Measurements from ENCODE around the gene DRAP1. TPM values are rescaled to one million over a fixed set of nuclear protein-coding genes. Genes with fewer than 3 reads are reported as not detected.

DRAP1 gene
- total and polyA plus RNA-seq, 9 of the 15 experiments (the other 6 are each of a cell fraction or from before 2014, with no cell fraction given), result 9.6 to 200 (median 92.9) TPM

DNA sequence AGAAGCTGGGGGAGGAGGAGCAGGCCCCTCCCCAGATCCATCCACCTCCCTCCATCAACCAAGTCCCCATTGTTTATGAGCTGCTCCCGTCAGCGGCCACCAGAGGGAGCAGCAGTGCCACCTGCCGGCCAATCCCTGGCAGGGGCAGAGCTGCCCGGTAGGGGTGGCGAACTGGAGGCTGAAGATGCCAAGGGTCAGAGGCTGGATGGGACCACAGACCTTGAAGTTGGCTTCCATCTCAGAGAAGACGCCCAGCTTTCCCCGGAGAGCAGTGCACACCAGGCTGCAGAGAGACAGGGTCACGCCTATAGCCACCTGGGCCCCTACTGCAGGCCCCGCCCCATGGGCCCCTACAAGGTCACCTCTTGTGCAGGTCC, 34.5 kb upstream of the DRAP1 start (continued):
- TF ChIP-seq, protein P1, sequence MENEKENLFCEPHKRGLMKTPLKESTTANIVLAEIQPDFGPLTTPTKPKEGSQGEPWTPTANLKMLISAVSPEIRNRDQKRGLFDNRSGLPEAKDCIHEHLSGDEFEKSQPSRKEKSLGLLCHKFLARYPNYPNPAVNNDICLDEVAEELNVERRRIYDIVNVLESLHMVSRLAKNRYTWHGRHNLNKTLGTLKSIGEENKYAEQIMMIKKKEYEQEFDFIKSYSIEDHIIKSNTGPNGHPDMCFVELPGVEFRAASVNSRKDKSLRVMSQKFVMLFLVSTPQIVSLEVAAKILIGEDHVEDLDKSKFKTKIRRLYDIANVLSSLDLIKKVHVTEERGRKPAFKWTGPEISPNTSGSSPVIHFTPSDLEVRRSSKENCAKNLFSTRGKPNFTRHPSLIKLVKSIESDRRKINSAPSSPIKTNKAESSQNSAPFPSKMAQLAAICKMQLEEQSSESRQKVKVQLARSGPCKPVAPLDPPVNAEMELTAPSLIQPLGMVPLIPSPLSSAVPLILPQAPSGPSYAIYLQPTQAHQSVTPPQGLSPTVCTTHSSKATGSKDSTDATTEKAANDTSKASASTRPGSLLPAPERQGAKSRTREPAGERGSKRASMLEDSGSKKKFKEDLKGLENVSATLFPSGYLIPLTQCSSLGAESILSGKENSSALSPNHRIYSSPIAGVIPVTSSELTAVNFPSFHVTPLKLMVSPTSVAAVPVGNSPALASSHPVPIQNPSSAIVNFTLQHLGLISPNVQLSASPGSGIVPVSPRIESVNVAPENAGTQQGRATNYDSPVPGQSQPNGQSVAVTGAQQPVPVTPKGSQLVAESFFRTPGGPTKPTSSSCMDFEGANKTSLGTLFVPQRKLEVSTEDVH (IDR thresholded peaks at IDR 0.05; ENCODE audit: low read depth, partially characterized antibody), result peak; percentile 51
- TF ChIP-seq JUN (IDR thresholded peaks at IDR 0.05; ENCODE audit: borderline replicate concordance, low read depth, low read length) (peak; percentile 45; the same call in 1 of the 2 replicates), JUN (CRISPR knock-in tag; IDR thresholded peaks at IDR 0.05; ENCODE audit: borderline replicate concordance) (no peak), SRSF9 (IDR thresholded peaks at IDR 0.05; ENCODE audit: borderline replicate concordance, low read depth, low read length) (no peak), ZNF134 (CRISPR knock-in tag; conservative IDR thresholded peaks at IDR 0.05) (no peak), PHB2 (IDR thresholded peaks at IDR 0.05; ENCODE audit: low read depth) (no peak), ZBTB8A (IDR thresholded peaks at IDR 0.05; ENCODE audit: partially characterized antibody) (no peak), CBX1 (IDR thresholded peaks at IDR 0.05; ENCODE audit: low read depth) (no peak), LARP7 (IDR thresholded peaks at IDR 0.05) (no peak), ZBTB2 (IDR thresholded peaks at IDR 0.05) (no peak), ZNF143 (CRISPR knock-in tag; IDR thresholded peaks at IDR 0.05) (no peak), RBM14 (IDR thresholded peaks at IDR 0.05; ENCODE audit: borderline replicate concordance, insufficient read depth, low read depth, low read length) (no peak), JUNB (CRISPR knock-in tag; conservative IDR thresholded peaks at IDR 0.05) (no peak), NR2C2 (CRISPR knock-in tag; IDR thresholded peaks at IDR 0.05) (no peak), NR2C2 (tag; IDR thresholded peaks at IDR 0.05) (no peak), RFX7 (CRISPR knock-in tag; IDR thresholded peaks at IDR 0.05) (no peak), CC2D1A (IDR thresholded peaks at IDR 0.05) (0 out of 2 replicates have a peak, but pooled peaks have one; percentile 70), NFE2 (IDR thresholded peaks at IDR 0.05; ENCODE audit: low read depth) (no peak), RBFOX2 (IDR thresholded peaks at IDR 0.05; ENCODE audit: low read depth, low read length) (peak; percentile 63), SREBF1 (IDR thresholded peaks at IDR 0.05; ENCODE audit: borderline replicate concordance, low read depth, low read length) (no peak), HNRNPUL1 (IDR thresholded peaks at IDR 0.05; ENCODE audit: low read length) (no peak), FOXJ3 (CRISPR knock-in tag; IDR thresholded peaks at IDR 0.05) (no peak), HDAC1 (IDR thresholded peaks at IDR 0.05) (no peak), RBBP5 (IDR thresholded peaks at IDR 0.05; ENCODE audit: borderline replicate concordance, insufficient read depth, low read length, poor library complexity, severe bottlenecking) (no peak), ZZZ3 (IDR thresholded peaks at IDR 0.05) (no peak), ZNF436 (CRISPR knock-in tag; IDR thresholded peaks at IDR 0.05) (no peak), NFRKB (IDR thresholded peaks at IDR 0.05; ENCODE audit: low read depth) (no peak), STAG1 (CRISPR knock-in tag; IDR thresholded peaks at IDR 0.05; ENCODE audit: borderline replicate concordance) (peak; percentile 84), POLR3A (IDR thresholded peaks at IDR 0.05; ENCODE audit: borderline replicate concordance, extremely low read depth, insufficient read depth, insufficient read length) (no peak), BCOR (IDR thresholded peaks at IDR 0.05) (no peak)
